Activated T-cell treated with anti-CD3 and anti-CD28 coated beads, Interleukin-2, amount 50 U/mL, for 24 hours (primary cell): Measurements from ENCODE around the gene EPYC.

Experiments used
- DNase-seq: peaks from one replicate; pipeline ENCODE4 v3.0.0-alpha.2; 2020
- H3K27ac Mint-ChIP-seq: 2 replicates; pipeline ENCODE4 v1.8.0; 2020; ENCODE audit warnings: mild to moderate bottlenecking, mixed read lengths
- H3K27me3 Mint-ChIP-seq: 2 replicates; pipeline ENCODE4 v1.8.0; 2020; ENCODE audit warnings: mixed read lengths
- H3K36me3 Mint-ChIP-seq: 2 replicates; pipeline ENCODE4 v1.8.0; 2020; ENCODE audit warnings: low read depth, mixed read lengths
- H3K4me1 Mint-ChIP-seq: 2 replicates; pipeline ENCODE4 v1.8.0; 2020; ENCODE audit warnings: low read depth, mixed read lengths
- H3K4me3 Mint-ChIP-seq: 2 replicates; pipeline ENCODE4 v1.8.0; 2020; ENCODE audit warnings: mild to moderate bottlenecking, moderate library complexity, mixed read lengths
- H3K9me3 Mint-ChIP-seq: 2 replicates; pipeline ENCODE4 v1.8.0; 2020; ENCODE audit warnings: mixed read lengths

The EPYC gene

GRCh38 chr12:90954921-90955320, 49.9 kb downstream of the EPYC start, which contains the start of gene CCER1:
Gene CCER1, minus strand, starts transcription at chr12:90955176. Its CDS starts 434 bp downstream, at chr12:90954742.
- H3K4me3 Mint-ChIP-seq = no peak within 1 kb of the TSS
- no peak for DNase-seq
- no peak within 1 kb of the TSS for H3K27ac Mint-ChIP-seq
- H3K27me3 Mint-ChIP-seq = no peaks in the 10 kb centered on the region
- no peaks in the 10 kb centered on the region for H3K4me1 Mint-ChIP-seq
- no peaks in the 10 kb centered on the region for H3K36me3 Mint-ChIP-seq
- no peaks in the 10 kb centered on the region for H3K9me3 Mint-ChIP-seq

GRCh38 chr12:90954428-90954827, 50.3 kb downstream of the EPYC start:
- Mint-ChIP-seq H3K36me3 (no peaks in the 10 kb centered on the region), H3K4me1 (no peaks in the 10 kb centered on the region), H3K4me3 (no peak overlapping the region), H3K27ac (no peak overlapping the region), H3K27me3 (no peaks in the 10 kb centered on the region), H3K9me3 (no peaks in the 10 kb centered on the region)
- no peak for DNase-seq

GRCh38 chr12:90953956-90954421, 50.8 kb downstream of the EPYC start:
- Mint-ChIP-seq H3K9me3 (no peaks in the 10 kb centered on the region), H3K36me3 (no peaks in the 10 kb centered on the region), H3K27ac (no peak overlapping the region), H3K4me3 (no peak overlapping the region), H3K27me3 (no peaks in the 10 kb centered on the region), H3K4me1 (no peaks in the 10 kb centered on the region)
- peak; percentile 40 for DNase-seq

GRCh38 chr12:90951432-90952105, 53.2 kb downstream of the EPYC start:
- no peak overlapping the region for H3K4me3 Mint-ChIP-seq
- H3K27ac Mint-ChIP-seq = no peak overlapping the region
- H3K36me3 Mint-ChIP-seq = no peaks in the 10 kb centered on the region
- no peaks in the 10 kb centered on the region for H3K27me3 Mint-ChIP-seq
- no peaks in the 10 kb centered on the region for H3K9me3 Mint-ChIP-seq
- DNase-seq = no peak
- H3K4me1 Mint-ChIP-seq = no peaks in the 10 kb centered on the region

- no peaks in the 10 kb centered on the region for H3K4me1 Mint-ChIP-seq
- no peak overlapping the region for H3K27ac Mint-ChIP-seq
- no peaks in the 10 kb centered on the region for H3K36me3 Mint-ChIP-seq
- no peak for DNase-seq
- no peaks in the 10 kb centered on the region for H3K27me3 Mint-ChIP-seq
- H3K4me3 Mint-ChIP-seq = no peak overlapping the region
- no peaks in the 10 kb centered on the region for H3K9me3 Mint-ChIP-seq
These were observed 56.9 kb downstream of the EPYC start for GRCh38 chr12:90947869-90948268.

- Mint-ChIP-seq H3K4me1 (no peaks in the 10 kb centered on the region), H3K4me3 (no peak overlapping the region), H3K27ac (no peak overlapping the region), H3K27me3 (no peaks in the 10 kb centered on the region), H3K36me3 (no peaks in the 10 kb centered on the region), H3K9me3 (no peaks in the 10 kb centered on the region)
- no peak for DNase-seq
These were observed 59.6 kb downstream of the EPYC start for GRCh38 chr12:90945070-90945649.

GRCh38 chr12:90943255-90943654, 61.5 kb downstream of the EPYC start:
- H3K4me1 Mint-ChIP-seq = no peaks in the 10 kb centered on the region
- no peak for DNase-seq
- no peaks in the 10 kb centered on the region for H3K9me3 Mint-ChIP-seq
- no peaks in the 10 kb centered on the region for H3K36me3 Mint-ChIP-seq
- H3K4me3 Mint-ChIP-seq = no peak overlapping the region
- H3K27ac Mint-ChIP-seq = no peak overlapping the region
- H3K27me3 Mint-ChIP-seq = peaks cover 10% of the 10 kb centered on the region

GRCh38 chr12:90940872-90941499, 63.8 kb downstream of the EPYC start:
- Mint-ChIP-seq H3K4me3 (no peak overlapping the region), H3K27ac (no peak overlapping the region), H3K9me3 (no peaks in the 10 kb centered on the region), H3K4me1 (no peaks in the 10 kb centered on the region), H3K27me3 (peaks cover 16% of the 10 kb centered on the region), H3K36me3 (no peaks in the 10 kb centered on the region)
- no peak for DNase-seq

- no peaks in the 10 kb centered on the region for H3K36me3 Mint-ChIP-seq
- no peaks in the 10 kb centered on the region for H3K4me1 Mint-ChIP-seq
- H3K9me3 Mint-ChIP-seq = no peaks in the 10 kb centered on the region
- H3K27me3 Mint-ChIP-seq = peaks cover 23% of the 10 kb centered on the region
- no peak for DNase-seq
- H3K27ac Mint-ChIP-seq = no peak overlapping the region
- no peak overlapping the region for H3K4me3 Mint-ChIP-seq
These were observed 65.4 kb downstream of the EPYC start for GRCh38 chr12:90939382-90939781.

- no peaks in the 10 kb centered on the region for H3K36me3 Mint-ChIP-seq
- H3K4me3 Mint-ChIP-seq = no peak overlapping the region
- H3K27me3 Mint-ChIP-seq = peaks cover 23% of the 10 kb centered on the region
- DNase-seq = no peak
- H3K4me1 Mint-ChIP-seq = no peaks in the 10 kb centered on the region
- H3K27ac Mint-ChIP-seq = no peak overlapping the region
- no peaks in the 10 kb centered on the region for H3K9me3 Mint-ChIP-seq
These were observed 66.3 kb downstream of the EPYC start for GRCh38 chr12:90938451-90938850.

GRCh38 chr12:90937651-90938050, 67.1 kb downstream of the EPYC start:
- peaks cover 23% of the 10 kb centered on the region for H3K27me3 Mint-ChIP-seq
- DNase-seq = no peak
- no peak overlapping the region for H3K27ac Mint-ChIP-seq
- H3K36me3 Mint-ChIP-seq = no peaks in the 10 kb centered on the region
- no peaks in the 10 kb centered on the region for H3K9me3 Mint-ChIP-seq
- H3K4me3 Mint-ChIP-seq = no peak overlapping the region
- H3K4me1 Mint-ChIP-seq = no peaks in the 10 kb centered on the region

GRCh38 chr12:90936230-90937005, 68.4 kb downstream of the EPYC start:
- Mint-ChIP-seq H3K9me3 (no peaks in the 10 kb centered on the region), H3K27me3 (peaks cover 23% of the 10 kb centered on the region), H3K27ac (no peak overlapping the region), H3K4me1 (no peaks in the 10 kb centered on the region), H3K36me3 (no peaks in the 10 kb centered on the region), H3K4me3 (no peak overlapping the region)
- no peak for DNase-seq

- Mint-ChIP-seq H3K4me1 (no peaks in the 10 kb centered on the region), H3K27me3 (peaks cover 7% of the 10 kb centered on the region), H3K4me3 (no peak overlapping the region), H3K36me3 (no peaks in the 10 kb centered on the region), H3K9me3 (peaks cover 13% of the 10 kb centered on the region), H3K27ac (no peak overlapping the region)
- DNase-seq = no peak
These were observed 79.2 kb downstream of the EPYC start for GRCh38 chr12:90925562-90925961.

- Mint-ChIP-seq H3K27me3 (peaks cover 8% of the 10 kb centered on the region), H3K36me3 (no peaks in the 10 kb centered on the region), H3K4me1 (no peaks in the 10 kb centered on the region), H3K4me3 (no peak overlapping the region), H3K9me3 (peaks cover 6% of the 10 kb centered on the region), H3K27ac (no peak overlapping the region)
- no peak for DNase-seq
These were observed 80.4 kb downstream of the EPYC start for GRCh38 chr12:90924406-90924805.
